ENCODE results near the gene PARG. TPM values are rescaled to one million over a fixed set of nuclear protein-coding genes. Genes with fewer than 3 reads are reported as not detected.

PARG gene
- total RNA-seq, 1 experiment from 2014 or later = 32.1 TPM

DNA sequence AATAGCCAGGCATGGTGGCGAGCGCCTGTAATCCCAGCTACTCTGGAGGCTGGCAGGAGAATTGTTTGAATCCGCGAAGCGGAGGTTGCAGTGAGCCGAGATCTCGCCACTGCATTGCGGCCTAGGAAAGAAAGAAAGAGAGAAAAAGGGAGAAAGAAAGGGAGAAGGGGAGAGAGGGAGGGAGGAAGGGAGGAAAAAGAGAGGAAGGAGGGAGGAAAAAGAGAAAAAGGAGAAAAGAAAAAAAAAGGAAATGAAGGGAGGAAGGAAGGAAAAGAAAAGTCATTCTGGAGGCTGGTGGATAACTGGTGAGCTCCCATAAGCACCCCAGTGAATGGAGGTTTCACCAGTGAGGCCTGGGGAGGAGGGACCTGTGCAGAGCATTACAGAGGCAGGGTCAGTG lies 172.1 kb downstream of the PARG start:
- peaks cover 17% of the 10 kb centered on the region for H3K27me3 ChIP-seq (ENCODE audit: control insufficient read depth, insufficient read depth, low read length)
- H3K4me3 ChIP-seq (ENCODE audit: insufficient read depth, low read depth, low read length) = no peak overlapping the region
- H3K36me3 ChIP-seq (replicated peaks; ENCODE audit: control insufficient read depth, insufficient read depth, low read length) = no peaks in the 10 kb centered on the region
- DNase-seq = no peak

DNA sequence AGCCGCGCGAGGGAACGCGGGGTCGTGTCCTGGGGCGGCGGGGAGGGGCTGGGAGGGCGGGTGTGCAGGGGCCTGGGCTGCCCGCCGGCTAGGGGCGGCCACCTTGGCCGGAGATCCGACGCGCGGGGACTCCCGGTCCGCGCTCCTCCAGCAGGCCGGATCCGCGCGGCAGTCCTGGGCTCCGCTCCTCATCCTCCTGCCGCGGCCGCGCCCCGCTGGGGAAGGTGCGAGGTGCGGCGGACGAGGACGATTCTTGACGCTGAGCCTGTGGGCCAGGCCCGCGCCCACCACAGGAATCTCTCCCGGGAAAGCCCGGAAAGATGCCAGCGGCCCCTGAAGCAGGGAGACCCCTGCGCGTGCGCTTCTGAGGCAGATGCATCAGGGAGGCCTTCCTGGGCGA lies 173.1 kb downstream of the PARG start:
- no peak overlapping the region for H3K4me3 ChIP-seq (ENCODE audit: insufficient read depth, low read depth, low read length)
- peaks cover 19% of the 10 kb centered on the region for H3K27me3 ChIP-seq (ENCODE audit: control insufficient read depth, insufficient read depth, low read length)
- H3K36me3 ChIP-seq (replicated peaks; ENCODE audit: control insufficient read depth, insufficient read depth, low read length) = no peaks in the 10 kb centered on the region
- DNase-seq = peak; percentile 43

DNA sequence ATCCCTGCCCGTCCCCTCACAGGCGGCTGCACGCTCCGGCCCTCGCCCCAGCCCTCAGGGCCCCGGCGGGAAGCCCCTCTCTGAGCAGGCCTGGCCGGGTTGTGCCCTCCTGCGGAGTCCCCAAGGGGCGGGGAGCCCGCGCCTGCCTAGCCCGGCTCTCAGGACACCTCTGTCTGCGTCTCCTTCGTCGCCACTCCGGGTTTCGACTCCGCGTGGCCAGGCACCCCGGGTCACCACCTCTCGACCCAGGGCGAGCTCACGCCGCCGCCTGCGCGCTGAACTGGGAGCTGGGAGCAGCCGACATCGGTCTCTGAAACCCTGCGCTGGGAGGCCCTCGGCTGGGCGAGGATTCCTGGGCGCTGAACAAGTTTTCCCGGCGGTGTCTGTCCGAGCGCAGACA lies 173.5 kb downstream of the PARG start:
- peaks cover 21% of the 10 kb centered on the region for H3K27me3 ChIP-seq (ENCODE audit: control insufficient read depth, insufficient read depth, low read length)
- H3K4me3 ChIP-seq (ENCODE audit: insufficient read depth, low read depth, low read length) = no peak overlapping the region
- no peaks in the 10 kb centered on the region for H3K36me3 ChIP-seq (replicated peaks; ENCODE audit: control insufficient read depth, insufficient read depth, low read length)
- peak; percentile 53 for DNase-seq

Other genes starting within 250 kb of the PARG start
- 26.3 and 31.9 TPM in 2 replicates for gene OGDHL, start 179.7 kb downstream of the PARG start, total RNA-seq (2014; rRNA removed; shearing (Covaris generic))
- 7.8 and 10.9 TPM in 2 replicates for gene TIMM23B, start within 50 bp of the PARG start, total RNA-seq (2014; rRNA removed; shearing (Covaris generic))
- gene AGAP6, start 46.4 kb upstream of the PARG start, total RNA-seq (2014; rRNA removed; shearing (Covaris generic)) = 7.0 and 7.7 TPM in 2 replicates
- 16.9 and 19.4 TPM in 2 replicates for gene WASHC2A, start 125.9 kb upstream of the PARG start, total RNA-seq (2014; rRNA removed; shearing (Covaris generic))

All from H7 (cell line).